Measurements from ENCODE around the gene HSF2.
"Not testable (repeated sequence)": the region's sequence is repeated elsewhere in the genome, so short reads cannot be mapped to it uniquely, and the experiment has no call there.

The HSF2 gene

GRCh38 chr6:122454673-122455072, 55.2 kb downstream of the HSF2 start:
- DNase-seq (ENCODE audit: low read depth) = no peak

- DNase-seq (ENCODE audit: low read depth) = not testable (repeated sequence)
Observed at GRCh38 chr6:122455116-122455515, 55.7 kb downstream of the HSF2 start.

- DNase-seq (ENCODE audit: low read depth) = no peak
Observed at GRCh38 chr6:122458087-122458486, 58.6 kb downstream of the HSF2 start.

DNA sequence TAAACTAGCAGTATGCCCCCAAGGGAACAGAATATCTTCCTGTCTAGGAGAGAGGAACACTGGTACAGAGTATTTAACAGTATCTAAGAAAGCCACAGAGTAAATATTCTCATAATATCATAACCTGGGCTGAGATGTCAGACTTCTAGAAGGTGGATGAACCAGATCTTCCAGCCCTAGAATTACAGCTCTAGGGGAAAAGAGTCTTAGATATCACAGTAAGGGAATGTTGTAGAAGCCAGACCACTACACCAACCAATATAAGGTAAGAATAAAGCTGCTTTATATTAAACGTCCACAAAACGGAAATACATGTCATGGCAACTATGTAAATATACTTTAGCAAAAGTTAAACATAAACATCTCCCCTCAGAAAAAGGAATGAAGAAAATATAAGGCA, 59.8 kb downstream of the HSF2 start:
- no peak for DNase-seq (ENCODE audit: low read depth)

DNA sequence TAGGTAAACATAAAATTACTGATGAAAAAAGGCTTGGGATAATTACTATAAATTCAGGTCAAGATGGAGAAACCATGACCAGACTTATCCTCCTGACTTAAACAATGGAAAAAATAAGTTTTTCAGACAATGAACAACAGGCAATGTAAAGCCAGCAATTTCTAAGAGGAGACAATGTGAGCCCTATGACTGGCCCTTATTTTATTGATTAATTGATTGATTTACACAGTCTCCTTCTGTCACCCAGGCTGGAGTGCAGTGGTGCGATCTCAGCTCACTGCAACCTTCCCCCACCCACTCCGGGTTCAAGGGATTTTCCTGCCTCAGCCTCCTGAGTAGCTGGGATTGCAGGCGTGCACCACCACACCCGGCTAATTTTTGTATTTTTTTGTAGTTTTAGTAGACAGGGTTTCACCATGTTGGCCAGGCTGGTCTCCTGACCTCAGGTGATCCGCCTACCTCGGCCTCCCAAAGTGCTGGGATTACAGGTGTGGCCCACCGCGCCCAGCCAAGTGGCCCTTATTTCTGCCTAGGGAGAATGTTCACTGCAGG, 60.5 kb downstream of the HSF2 start:
- DNase-seq (ENCODE audit: low read depth) = not testable (repeated sequence)

GRCh38 chr6:122461885-122462284, 62.4 kb downstream of the HSF2 start:
- no peak for DNase-seq (ENCODE audit: low read depth)

DNA sequence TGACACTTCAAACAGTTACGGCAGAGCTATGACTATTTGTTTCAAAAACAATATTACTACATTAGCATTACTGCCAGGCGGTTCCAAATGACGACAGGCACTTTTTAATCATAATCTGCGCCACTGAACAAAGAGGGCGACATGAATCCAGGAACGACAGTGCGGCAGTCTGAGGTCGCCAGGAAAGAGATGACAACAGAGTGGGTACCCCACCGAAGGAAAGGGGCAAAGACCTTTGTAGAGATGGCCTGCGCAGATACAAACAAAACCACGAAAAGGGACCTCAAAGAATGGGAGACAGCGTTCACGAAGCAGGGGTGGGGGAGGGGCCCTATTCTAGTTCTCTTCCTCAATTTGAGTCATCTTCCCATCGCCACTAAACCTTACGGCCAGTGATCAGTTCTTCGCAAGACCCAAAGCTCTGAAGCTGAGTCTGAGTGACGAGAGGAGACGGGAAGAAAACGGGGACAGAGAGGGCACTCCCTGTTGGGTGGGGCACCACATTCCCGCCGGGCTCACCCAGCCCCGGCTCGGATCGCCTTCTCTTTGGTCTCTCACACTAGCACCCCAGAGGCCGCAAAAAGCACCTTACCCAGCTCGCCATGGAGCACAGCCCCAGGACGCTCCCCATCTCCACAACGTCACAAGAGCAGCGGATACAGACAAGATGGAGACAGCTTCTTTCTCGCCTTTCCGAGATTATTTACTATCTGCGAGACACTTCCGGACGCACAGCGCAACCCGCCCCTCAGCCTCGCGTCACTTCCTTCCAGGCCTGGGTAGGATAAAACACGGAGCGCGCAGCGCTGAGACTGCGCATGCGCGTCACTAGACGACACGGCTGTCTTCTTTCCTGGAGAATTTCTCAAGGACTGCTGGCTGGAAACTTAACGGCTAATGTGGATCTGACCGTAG, 71.9 kb downstream of the HSF2 start, which contains the start of gene SERINC1:
SERINC1 (minus strand) TSS at position 701 of the 915 bp plus-strand sequence; CDS start at position 631, 70 bp downstream.
- DNase-seq (ENCODE audit: low read depth) = peak; percentile 87

GRCh38 chr6:122472022-122472340, 72.5 kb downstream of the HSF2 start:
- DNase-seq (ENCODE audit: low read depth) = no peak

- no peak for DNase-seq (ENCODE audit: low read depth)
Observed at GRCh38 chr6:122476131-122476530, 76.7 kb downstream of the HSF2 start.

GRCh38 chr6:122482750-122483080, 83.3 kb downstream of the HSF2 start:
- DNase-seq (ENCODE audit: low read depth) = no peak
